K562 (cell line): ENCODE measurements around the gene SOWAHA.

ENCODE experiments used
- EP300 ChIP-seq: IDR thresholded peaks from 2 replicates; pipeline ENCODE4 v1.6.1; 2012; ENCODE audit warnings: low read length, improper control_type of control experiment
- HNRNPLL ChIP-seq: fragments of 200-400 bp; formaldehyde crosslinking; IDR thresholded peaks from 2 replicates; pipeline ENCODE4 v1.6.1; 2017; ENCODE audit warnings: low read length, low read depth, mild to moderate bottlenecking; ENCODE audit not compliant: poor library complexity, severe bottlenecking
- JUNB ChIP-seq: fragments of 450-650 bp; formaldehyde crosslinking; conservative IDR thresholded peaks from 2 replicates; pipeline ENCODE4 v1.4.0; 2020; ENCODE audit warnings: mild to moderate bottlenecking
- NFYB ChIP-seq: IDR thresholded peaks from 2 replicates; pipeline ENCODE4 v1.6.1; 2011; ENCODE audit warnings: mild to moderate bottlenecking, moderate library complexity; ENCODE audit not compliant: insufficient read length; ENCODE audit errors: extremely low read depth
- TCF7 ChIP-seq: sonication (generic); IDR thresholded peaks from 2 replicates; pipeline ENCODE4 v1.6.1; 2016; ENCODE audit warnings: antibody characterized with exemption, borderline replicate concordance
- TF ChIP-seq, protein P1 (sequence below): fragments of 450-650 bp; formaldehyde crosslinking; IDR thresholded peaks from 2 replicates; pipeline ENCODE4 v1.4.0; 2022; ENCODE audit warnings: mild to moderate bottlenecking, moderate library complexity

DNA sequence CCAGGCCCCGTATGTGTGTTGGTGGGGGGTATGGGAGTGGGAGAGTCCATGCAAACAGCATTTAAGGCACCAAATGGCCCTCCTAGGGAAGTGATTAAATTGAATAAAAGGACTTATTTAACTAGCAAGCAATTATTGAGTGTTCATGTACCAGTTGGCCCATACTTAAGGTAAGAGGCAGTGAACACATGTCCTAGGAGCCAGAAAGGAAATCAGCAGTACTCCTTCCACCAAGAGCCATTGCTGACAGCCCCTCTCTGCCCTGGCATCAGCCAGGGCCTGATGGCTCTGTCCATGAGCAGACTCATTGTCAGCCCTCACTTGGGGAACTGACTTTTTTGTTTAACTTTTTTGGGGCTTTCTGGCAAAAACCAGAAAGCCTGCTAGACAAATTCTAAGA lies 27.8 kb downstream of the SOWAHA start:
- TF ChIP-seq NFYB (no peak), EP300 (no peak), HNRNPLL (no peak), JUNB (CRISPR knock-in tag) (no peak), TCF7 (no peak)
- TF ChIP-seq, protein P1, sequence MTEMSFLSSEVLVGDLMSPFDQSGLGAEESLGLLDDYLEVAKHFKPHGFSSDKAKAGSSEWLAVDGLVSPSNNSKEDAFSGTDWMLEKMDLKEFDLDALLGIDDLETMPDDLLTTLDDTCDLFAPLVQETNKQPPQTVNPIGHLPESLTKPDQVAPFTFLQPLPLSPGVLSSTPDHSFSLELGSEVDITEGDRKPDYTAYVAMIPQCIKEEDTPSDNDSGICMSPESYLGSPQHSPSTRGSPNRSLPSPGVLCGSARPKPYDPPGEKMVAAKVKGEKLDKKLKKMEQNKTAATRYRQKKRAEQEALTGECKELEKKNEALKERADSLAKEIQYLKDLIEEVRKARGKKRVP (CRISPR knock-in tag) = no peak
